Prostate gland (tissue), 2 donors: ENCODE results near the gene ATXN1.

Experiments used
- CTCF ChIP-seq, 4 experiments: fragments of 200-600 bp in 2 of 4; fragments of 450-650 bp in 2 of 4; sonication (generic) in 2 of 4; IDR thresholded peaks; 1 replicate in 3 of 4; 2 replicates in 1 of 4; pipeline ENCODE4 v1.5.1; 2016 to 2019; ENCODE audit warnings: antibody characterized with exemption in 4 of 4, mild to moderate bottlenecking in 2 of 4, moderate library complexity in 2 of 4
- POLR2A ChIP-seq: fragments of 450-650 bp; IDR thresholded peaks from one replicate; pipeline ENCODE4 v1.6.1; 2016; ENCODE audit warnings: antibody characterized with exemption, mild to moderate bottlenecking
- POLR2AphosphoS5 ChIP-seq: sonication (generic); formaldehyde crosslinking; IDR thresholded peaks from one replicate; pipeline ENCODE4 v1.6.1; 2017; ENCODE audit warnings: antibody characterized with exemption

GRCh38 chr6:16326971-16327776, 434.1 kb downstream of the ATXN1 start:
- TF ChIP-seq POLR2A (no peak), CTCF (IDR thresholded peaks at IDR 0.05) (no peak), POLR2AphosphoS5 (no peak)
